HG02610 (cell line): ENCODE data around the gene GNAT1.
A peak's percentile ranks its signal among the peaks of the same experiment; 100 is the strongest.
"Not testable (repeated sequence)": the region's sequence is repeated elsewhere in the genome, so short reads cannot be mapped to it uniquely, and the experiment has no call there.

Source experiments
- ATAC-seq: cut with Tn5 transposase; IDR thresholded peaks from one replicate; pipeline ENCODE4 v1.9.1; 2021; ENCODE audit warnings: mild to moderate bottlenecking, moderate library complexity; ENCODE audit not compliant: unreplicated experiment

GNAT1 gene

GRCh38 chr3:50237754-50238548, 46.5 kb downstream of the GNAT1 start:
- peak; percentile 37 for ATAC-seq

GRCh38 chr3:50238549-50239026, 47.2 kb downstream of the GNAT1 start:
- no peak for ATAC-seq

GRCh38 chr3:50239649-50240048, 48.2 kb downstream of the GNAT1 start:
- no peak for ATAC-seq

GRCh38 chr3:50241163-50241562, 49.8 kb downstream of the GNAT1 start:
- ATAC-seq = no peak

- ATAC-seq = no peak
Measured at GRCh38 chr3:50241713-50242380, 50.4 kb downstream of the GNAT1 start.

GRCh38 chr3:50242381-50242770, 51.0 kb downstream of the GNAT1 start:
- ATAC-seq = no peak

- no peak for ATAC-seq
Measured at GRCh38 chr3:50242851-50243542, 51.6 kb downstream of the GNAT1 start.

- no peak for ATAC-seq
Measured at GRCh38 chr3:50243543-50243895, 52.1 kb downstream of the GNAT1 start.

GRCh38 chr3:50244813-50245212, 53.4 kb downstream of the GNAT1 start:
- not testable (repeated sequence) for ATAC-seq

GRCh38 chr3:50245251-50245745, 53.9 kb downstream of the GNAT1 start:
- no peak for ATAC-seq

- ATAC-seq = peak; percentile 61
Measured at GRCh38 chr3:50245831-50246516, 54.6 kb downstream of the GNAT1 start.

GRCh38 chr3:50246517-50246954, 55.1 kb downstream of the GNAT1 start:
- ATAC-seq = peak; percentile 33
